ENCODE data around the gene TRPV4. TPM values are rescaled to one million over a fixed set of nuclear protein-coding genes. Genes with fewer than 3 reads are reported as not detected.

The TRPV4 gene
- polyA plus RNA-seq, 1 donor from 2014 or later, result not detected

GRCh38 chr12:109753054-109753401 lies 80.2 kb downstream of the TRPV4 start:
- Histone ChIP-seq H3F3A (ENCODE audit: insufficient read depth, low read length, poor library complexity, severe bottlenecking) (no peaks in the 10 kb centered on the region), H3K4me2 (ENCODE audit: low read length) (no peak overlapping the region), H4K20me1 (ENCODE audit: insufficient read depth) (no peaks in the 10 kb centered on the region), H3K36me3 (ENCODE audit: insufficient read depth, low read length) (no peaks in the 10 kb centered on the region), H3K27ac (ENCODE audit: low read length) (no peak overlapping the region), H2AFZ (ENCODE audit: low read depth, low read length) (no peak overlapping the region), H3K9me2 (ENCODE audit: insufficient read depth, low read length) (no peaks in the 10 kb centered on the region), H3K4me3 (ENCODE audit: low read length) (no peak overlapping the region), H3K27me3 (ENCODE audit: insufficient read depth, low read depth, low read length) (no peaks in the 10 kb centered on the region), H3K9me3 (ENCODE audit: low read length) (peaks cover 10% of the 10 kb centered on the region), H3K79me2 (replicated peaks; ENCODE audit: insufficient read depth, low read length) (peaks cover 64% of the 10 kb centered on the region), H3K9ac (ENCODE audit: low read length) (no peak overlapping the region)
- TF ChIP-seq SMC3 (conservative IDR thresholded peaks at IDR 0.05; ENCODE audit: poor library complexity) (no peak), POLR2AphosphoS5 (IDR thresholded peaks at IDR 0.05) (no peak), RAD21 (conservative IDR thresholded peaks at IDR 0.05) (no peak), TAF1 (IDR thresholded peaks at IDR 0.05; ENCODE audit: low read depth) (no peak), CTCF (IDR thresholded peaks at IDR 0.05; ENCODE audit: poor library complexity, severe bottlenecking) (no peak), EZH2 (IDR thresholded peaks at IDR 0.05; ENCODE audit: borderline replicate concordance, insufficient read depth, low read length, poor library complexity, severe bottlenecking) (no peak)

- peaks cover 64% of the 10 kb centered on the region for H3K79me2 ChIP-seq (replicated peaks; ENCODE audit: insufficient read depth, low read length)
Measured at GRCh38 chr12:109752117-109753053, 80.8 kb downstream of the TRPV4 start.

More at GRCh38 chr12:109752117-109753053, 80.8 kb downstream of the TRPV4 start:
- Histone ChIP-seq H3K4me2 (ENCODE audit: low read length) (no peak overlapping the region), H4K20me1 (ENCODE audit: insufficient read depth) (no peaks in the 10 kb centered on the region), H3K9me3 (ENCODE audit: low read length) (peaks cover 10% of the 10 kb centered on the region), H3K9me2 (ENCODE audit: insufficient read depth, low read length) (no peaks in the 10 kb centered on the region), H2AFZ (ENCODE audit: low read depth, low read length) (no peak overlapping the region), H3K27me3 (ENCODE audit: insufficient read depth, low read depth, low read length) (no peaks in the 10 kb centered on the region), H3K36me3 (ENCODE audit: insufficient read depth, low read length) (no peaks in the 10 kb centered on the region), H3F3A (ENCODE audit: insufficient read depth, low read length, poor library complexity, severe bottlenecking) (no peaks in the 10 kb centered on the region), H3K4me3 (ENCODE audit: low read length) (no peak overlapping the region), H3K27ac (ENCODE audit: low read length) (no peak overlapping the region), H3K9ac (ENCODE audit: low read length) (no peak overlapping the region)
- TF ChIP-seq EP300 (conservative IDR thresholded peaks at IDR 0.05; ENCODE audit: poor library complexity, severe bottlenecking) (no peak), SMC3 (conservative IDR thresholded peaks at IDR 0.05; ENCODE audit: poor library complexity) (no peak), TAF1 (IDR thresholded peaks at IDR 0.05; ENCODE audit: low read depth) (no peak), CTCF (IDR thresholded peaks at IDR 0.05; ENCODE audit: poor library complexity, severe bottlenecking) (no peak), REST (IDR thresholded peaks at IDR 0.05; ENCODE audit: borderline replicate concordance) (no peak), RAD21 (conservative IDR thresholded peaks at IDR 0.05) (no peak), EZH2 (IDR thresholded peaks at IDR 0.05; ENCODE audit: borderline replicate concordance, insufficient read depth, low read length, poor library complexity, severe bottlenecking) (no peak), MXI1 (conservative IDR thresholded peaks at IDR 0.05; ENCODE audit: poor library complexity, severe bottlenecking) (no peak), POLR2AphosphoS5 (IDR thresholded peaks at IDR 0.05) (no peak)
